ENCODE measurements around the gene SPON2. TPM values are rescaled to one million over a fixed set of nuclear protein-coding genes. Genes with fewer than 3 reads are reported as not detected.

The SPON2 gene
- 17.1 and 83.5 TPM in 2 replicates for total RNA-seq

GRCh38 chr4:1172228-1172851, at the start of gene SPON2:
Gene SPON2, minus strand, starts transcription at chr4:1172583.

Other genes with a start within 250 kb of the SPON2 start
- 98.2 and 116 TPM in 2 replicates for gene GAK, start 240.3 kb downstream of the SPON2 start, total RNA-seq
- 17.3 and 36.3 TPM in 2 replicates for gene TMEM175, start 240.1 kb downstream of the SPON2 start, total RNA-seq
- gene DGKQ, start 199.0 kb downstream of the SPON2 start, total RNA-seq, result 10.8 and 14.3 TPM in 2 replicates
- 2.0 and 20.7 TPM in 2 replicates for gene IDUA, start 185.5 kb downstream of the SPON2 start, total RNA-seq
- gene SLC26A1, start 179.2 kb downstream of the SPON2 start, total RNA-seq, result 0.16 and 0.51 TPM in 2 replicates
- gene FGFRL1, start 161.0 kb downstream of the SPON2 start, total RNA-seq, result 60.5 and 72.2 TPM in 2 replicates
- gene RNF212, start 59.0 kb downstream of the SPON2 start, total RNA-seq, result 1.5 and 3.7 TPM in 2 replicates
- gene CTBP1, start 76.5 kb upstream of the SPON2 start, total RNA-seq, result 228 and 250 TPM in 2 replicates
- gene MAEA, start 117.3 kb upstream of the SPON2 start, total RNA-seq, result 70.0 and 77.7 TPM in 2 replicates
- 6.4 and 13.9 TPM in 2 replicates for gene UVSSA, start 174.6 kb upstream of the SPON2 start, total RNA-seq
- not detected in 2 replicates for gene NKX1-1, start 233.9 kb upstream of the SPON2 start, total RNA-seq